Fibroblast of villous mesenchyme (primary cell): ENCODE results near the gene CNGA3. TPM values are rescaled to one million over a fixed set of nuclear protein-coding genes. Genes with fewer than 3 reads are reported as not detected.

Experiments used
- DNase-seq: peaks from one replicate; pipeline ENCODE4 v3.0.0-alpha.2; 2010; ENCODE audit warnings: low read depth
- H3K4me3 ChIP-seq: 2 replicates; pipeline ENCODE4 v1.5.1; 2011; ENCODE audit warnings: low read depth, mild to moderate bottlenecking, low read length
- CTCF ChIP-seq: IDR thresholded peaks from 2 replicates; pipeline ENCODE4 v1.5.1; 2012; ENCODE audit warnings: low read depth, mild to moderate bottlenecking, low read length; ENCODE audit not compliant: insufficient read depth
- total RNA-seq: library from RNA; depleted of rRNA; stranded (reverse); fragments of >200 nt; gene quantifications from 2 replicates; pipeline ENCODE4 v1.2.3, GENCODE V29; 2012

CNGA3 gene
- total RNA-seq, 1 donor = not detected

GRCh38 chr2:98387478-98387877 lies 41.2 kb downstream of the CNGA3 start:
- DNase-seq = no peak
- no peak for TF ChIP-seq CTCF
- H3K4me3 ChIP-seq = no peak overlapping the region

GRCh38 chr2:98388081-98388480 lies 41.8 kb downstream of the CNGA3 start:
- no peak for TF ChIP-seq CTCF
- no peak overlapping the region for H3K4me3 ChIP-seq
- DNase-seq = no peak

GRCh38 chr2:98388601-98389250 lies 42.5 kb downstream of the CNGA3 start:
- H3K4me3 ChIP-seq = no peak overlapping the region
- no peak for TF ChIP-seq CTCF
- no peak for DNase-seq

GRCh38 chr2:98389251-98389605 lies 43.0 kb downstream of the CNGA3 start:
- no peak for DNase-seq
- H3K4me3 ChIP-seq = no peak overlapping the region
- no peak for TF ChIP-seq CTCF

- TF ChIP-seq CTCF = no peak
- no peak for DNase-seq
- no peak overlapping the region for H3K4me3 ChIP-seq
Observed at GRCh38 chr2:98390571-98391476, 44.6 kb downstream of the CNGA3 start.

- TF ChIP-seq CTCF = no peak
- no peak for DNase-seq
- no peak overlapping the region for H3K4me3 ChIP-seq
Observed at GRCh38 chr2:98391581-98392270, 45.5 kb downstream of the CNGA3 start.
